GM12873 (cell line): ENCODE results near the gene SMARCD2.

Experiments used
- CTCF ChIP-seq: IDR thresholded peaks from 2 replicates; pipeline ENCODE4 v1.5.1; 2012; ENCODE audit warnings: low read depth, mild to moderate bottlenecking, moderate library complexity, low read length, control low read depth; ENCODE audit not compliant: insufficient read depth; ENCODE audit errors: missing control alignments

Gene SMARCD2

GRCh38 chr17:63866625-63867024 lies 24.1 kb upstream of the SMARCD2 start:
- TF ChIP-seq CTCF = peak; percentile 25

GRCh38 chr17:63859257-63859656 lies 16.8 kb upstream of the SMARCD2 start:
- no peak for TF ChIP-seq CTCF

- TF ChIP-seq CTCF = no peak
Observed at GRCh38 chr17:63855185-63855584, 12.7 kb upstream of the SMARCD2 start.

- no peak for TF ChIP-seq CTCF
Observed at GRCh38 chr17:63854709-63855108, 12.2 kb upstream of the SMARCD2 start.

- no peak for TF ChIP-seq CTCF
Observed at GRCh38 chr17:63853260-63853659, 10.8 kb upstream of the SMARCD2 start.

- no peak for TF ChIP-seq CTCF
Observed at GRCh38 chr17:63850401-63850800, 7.9 kb upstream of the SMARCD2 start.

- peak; percentile 61 for TF ChIP-seq CTCF
Observed at GRCh38 chr17:63848834-63849689, 6.6 kb upstream of the SMARCD2 start.
